NB4 (cell line): ENCODE measurements around the gene RCN2.

ENCODE experiments used
- MYC ChIP-seq: IDR thresholded peaks from 2 replicates; pipeline ENCODE4 v1.6.1; 2011; ENCODE audit warnings: low read depth, low read length
- POLR2A ChIP-seq: IDR thresholded peaks from 2 replicates; pipeline ENCODE4 v1.6.1; 2011; ENCODE audit warnings: mild to moderate bottlenecking; ENCODE audit not compliant: insufficient read length; ENCODE audit errors: extremely low read depth
- TF ChIP-seq, protein P1 (sequence below): IDR thresholded peaks from one replicate; pipeline ENCODE4 v1.5.1; 2012; ENCODE audit warnings: low read depth, low read length
- TF ChIP-seq, protein P2 (sequence below): IDR thresholded peaks from 2 replicates; pipeline ENCODE4 v1.6.1; 2011; ENCODE audit warnings: low read depth, low read length

DNA sequence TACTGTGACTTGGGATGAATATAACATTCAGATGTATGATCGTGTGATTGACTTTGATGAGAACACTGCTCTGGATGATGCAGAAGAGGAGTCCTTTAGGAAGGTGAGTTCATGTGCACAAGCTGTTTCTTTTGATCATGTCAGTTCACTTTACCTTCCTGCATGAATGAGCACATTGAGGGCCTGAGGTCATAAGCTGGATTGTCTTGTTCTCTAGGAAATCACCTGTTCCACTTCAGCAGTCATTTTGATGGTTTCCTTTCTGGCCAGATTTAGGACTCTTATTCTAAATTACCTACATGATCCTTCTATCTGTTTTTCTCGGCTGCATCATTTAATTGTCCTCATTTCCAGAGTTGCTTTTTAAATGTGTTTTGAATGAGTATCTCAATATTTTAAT is 4.1 kb downstream of the RCN2 start:
- TF ChIP-seq, protein P1, sequence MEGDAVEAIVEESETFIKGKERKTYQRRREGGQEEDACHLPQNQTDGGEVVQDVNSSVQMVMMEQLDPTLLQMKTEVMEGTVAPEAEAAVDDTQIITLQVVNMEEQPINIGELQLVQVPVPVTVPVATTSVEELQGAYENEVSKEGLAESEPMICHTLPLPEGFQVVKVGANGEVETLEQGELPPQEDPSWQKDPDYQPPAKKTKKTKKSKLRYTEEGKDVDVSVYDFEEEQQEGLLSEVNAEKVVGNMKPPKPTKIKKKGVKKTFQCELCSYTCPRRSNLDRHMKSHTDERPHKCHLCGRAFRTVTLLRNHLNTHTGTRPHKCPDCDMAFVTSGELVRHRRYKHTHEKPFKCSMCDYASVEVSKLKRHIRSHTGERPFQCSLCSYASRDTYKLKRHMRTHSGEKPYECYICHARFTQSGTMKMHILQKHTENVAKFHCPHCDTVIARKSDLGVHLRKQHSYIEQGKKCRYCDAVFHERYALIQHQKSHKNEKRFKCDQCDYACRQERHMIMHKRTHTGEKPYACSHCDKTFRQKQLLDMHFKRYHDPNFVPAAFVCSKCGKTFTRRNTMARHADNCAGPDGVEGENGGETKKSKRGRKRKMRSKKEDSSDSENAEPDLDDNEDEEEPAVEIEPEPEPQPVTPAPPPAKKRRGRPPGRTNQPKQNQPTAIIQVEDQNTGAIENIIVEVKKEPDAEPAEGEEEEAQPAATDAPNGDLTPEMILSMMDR = no peak
- TF ChIP-seq POLR2A = no peak
- TF ChIP-seq, protein P2, sequence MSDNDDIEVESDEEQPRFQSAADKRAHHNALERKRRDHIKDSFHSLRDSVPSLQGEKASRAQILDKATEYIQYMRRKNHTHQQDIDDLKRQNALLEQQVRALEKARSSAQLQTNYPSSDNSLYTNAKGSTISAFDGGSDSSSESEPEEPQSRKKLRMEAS = no peak
- TF ChIP-seq MYC = no peak
